Kidney capillary endothelial cell (primary cell): ENCODE data around the gene FSTL5.

Source experiments
- DNase-seq: peaks from one replicate; pipeline ENCODE4 v3.0.0-alpha.2; 2018; ENCODE audit warnings: low spot score

Gene FSTL5

DNA sequence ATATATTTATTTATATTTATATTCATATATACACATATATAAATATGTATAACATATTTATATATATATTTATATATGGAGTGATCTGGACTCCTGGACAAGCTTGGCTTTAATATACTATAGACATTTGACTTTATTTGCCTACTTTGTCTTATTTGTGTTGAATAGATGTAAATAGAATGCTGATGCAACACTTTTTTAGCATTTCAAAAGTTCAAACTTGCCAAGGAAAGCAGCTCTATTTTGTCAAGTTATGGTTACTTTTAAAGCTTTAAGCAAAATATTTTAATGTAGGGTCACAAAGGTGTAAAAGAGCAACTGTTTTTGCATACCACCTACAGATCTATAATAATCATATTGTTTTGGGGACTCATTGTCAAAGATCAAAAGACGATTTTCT lies 61.1 kb downstream of the FSTL5 start:
- DNase-seq = no peak

GRCh38 chr4:162101337-162101736 lies 62.5 kb downstream of the FSTL5 start:
- DNase-seq = no peak

DNA sequence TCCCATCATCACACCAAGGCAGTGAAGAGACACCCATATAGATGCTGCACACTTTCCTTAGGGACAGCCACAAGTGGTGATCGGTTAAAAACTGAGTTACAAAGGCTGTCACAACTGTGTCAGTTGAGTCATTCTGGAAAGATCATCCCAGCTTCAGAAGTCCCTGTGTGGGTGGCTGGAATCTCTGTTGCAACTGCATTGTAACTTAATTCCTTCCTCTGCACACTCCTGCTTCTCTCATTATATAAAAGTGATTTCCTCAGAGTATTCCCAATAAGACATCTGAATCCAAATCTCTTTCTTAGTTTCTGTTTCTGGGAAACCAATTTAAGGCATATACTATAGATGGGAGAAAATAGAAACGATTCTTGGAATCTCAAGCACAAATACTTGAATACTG lies 88.1 kb downstream of the FSTL5 start:
- no peak for DNase-seq

DNA sequence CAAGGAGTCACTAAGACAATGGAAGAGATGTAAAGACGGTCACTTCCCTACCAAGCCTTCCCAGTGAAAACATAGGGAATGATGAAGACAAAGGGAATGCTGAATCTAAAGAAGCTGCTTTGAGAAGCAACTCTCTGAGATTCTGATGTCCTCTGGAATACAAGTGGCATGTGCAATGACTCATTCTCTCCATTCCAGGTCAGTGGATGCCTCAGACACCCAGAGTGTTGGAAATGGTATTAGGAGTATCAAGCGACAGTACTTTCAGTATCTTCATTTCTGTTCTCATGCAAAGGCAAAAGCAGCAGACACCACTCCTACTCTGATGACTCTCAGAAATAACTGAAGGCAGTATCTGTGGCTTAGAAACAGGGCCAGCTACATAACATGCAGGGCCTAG lies 102.6 kb downstream of the FSTL5 start:
- no peak for DNase-seq

DNA sequence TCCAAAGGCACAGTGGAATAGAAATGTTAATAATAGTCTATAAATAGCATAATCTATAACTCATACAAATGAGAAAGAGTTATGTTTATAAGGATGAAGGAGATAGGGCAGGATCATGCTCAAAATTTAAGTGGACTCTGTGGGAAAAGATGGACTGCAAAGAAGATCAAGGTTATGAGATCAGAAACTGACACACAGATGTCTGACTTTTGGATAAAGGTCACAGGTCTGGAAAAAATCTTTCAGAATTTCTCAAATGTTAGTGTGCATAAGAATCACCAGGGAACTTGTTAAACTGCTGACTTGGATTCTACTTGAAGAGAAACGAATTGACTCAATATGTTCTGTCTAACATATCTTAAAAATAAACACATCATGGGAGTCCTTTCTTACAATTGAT lies 104.1 kb downstream of the FSTL5 start:
- DNase-seq = no peak

GRCh38 chr4:162056990-162057389 lies 106.8 kb downstream of the FSTL5 start:
- no peak for DNase-seq

GRCh38 chr4:162046135-162046534 lies 117.7 kb downstream of the FSTL5 start:
- DNase-seq = no peak

DNA sequence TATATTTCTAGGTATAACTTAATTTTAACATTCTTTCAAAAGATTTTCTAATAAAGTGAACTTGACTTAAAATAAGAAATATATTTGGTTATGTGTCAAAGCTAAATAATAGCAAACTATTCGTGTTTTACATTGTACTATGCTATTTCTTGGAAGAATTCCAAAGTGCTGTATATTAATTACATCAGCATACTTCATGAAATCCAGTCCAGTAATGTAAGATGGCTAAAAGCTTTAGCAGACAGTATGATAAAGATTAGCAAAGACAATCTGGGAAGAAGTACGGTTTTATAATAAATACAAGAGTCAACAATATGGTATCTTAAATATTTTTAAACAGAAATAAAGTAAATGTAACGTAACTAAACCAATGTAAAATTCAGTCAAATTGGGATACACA lies 125.7 kb downstream of the FSTL5 start:
- no peak for DNase-seq

GRCh38 chr4:162017863-162018262 lies 145.9 kb downstream of the FSTL5 start:
- DNase-seq = no peak

GRCh38 chr4:162016991-162017390 lies 146.8 kb downstream of the FSTL5 start:
- no peak for DNase-seq

GRCh38 chr4:162016219-162016618 lies 147.6 kb downstream of the FSTL5 start:
- no peak for DNase-seq

DNA sequence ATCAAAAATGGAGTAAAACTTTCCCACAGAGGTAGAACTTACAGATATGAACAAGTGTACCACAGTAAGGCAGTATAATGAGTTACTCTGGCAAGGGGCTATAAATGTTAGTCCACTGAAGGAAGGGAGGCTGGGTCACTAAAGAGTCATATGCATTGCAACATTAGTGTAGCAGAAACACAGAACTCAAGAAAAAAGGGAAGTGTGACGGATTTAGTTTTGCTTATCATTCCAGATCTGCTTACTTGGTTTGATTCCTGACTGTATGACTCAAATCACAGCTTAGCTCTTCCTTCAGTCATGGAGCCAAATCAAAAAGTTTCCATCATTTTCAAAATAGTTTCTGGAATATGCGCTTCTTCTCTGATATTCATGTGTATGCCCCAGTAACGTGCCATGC lies 148.7 kb downstream of the FSTL5 start:
- DNase-seq = no peak

DNA sequence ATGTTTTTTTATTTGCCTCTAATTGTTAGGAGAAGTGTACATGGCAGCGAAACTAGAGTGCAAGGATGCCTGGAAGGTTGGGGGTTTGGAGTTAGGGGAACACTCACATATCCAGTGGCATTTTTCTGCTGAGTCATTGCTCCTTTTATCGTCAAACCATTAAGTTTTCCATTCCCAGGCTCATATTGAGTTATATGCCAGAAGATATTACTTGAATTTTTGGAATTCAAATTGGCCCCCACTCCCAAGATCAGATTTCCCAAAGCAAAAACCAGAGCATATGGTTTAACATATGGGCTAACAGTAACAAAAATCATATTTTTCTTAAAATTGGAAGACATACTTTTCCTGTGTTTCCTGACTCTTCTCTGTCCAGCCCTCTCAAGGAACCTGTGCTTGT lies 152.7 kb downstream of the FSTL5 start:
- DNase-seq = no peak

GRCh38 chr4:162010362-162010761 lies 153.4 kb downstream of the FSTL5 start:
- no peak for DNase-seq

DNA sequence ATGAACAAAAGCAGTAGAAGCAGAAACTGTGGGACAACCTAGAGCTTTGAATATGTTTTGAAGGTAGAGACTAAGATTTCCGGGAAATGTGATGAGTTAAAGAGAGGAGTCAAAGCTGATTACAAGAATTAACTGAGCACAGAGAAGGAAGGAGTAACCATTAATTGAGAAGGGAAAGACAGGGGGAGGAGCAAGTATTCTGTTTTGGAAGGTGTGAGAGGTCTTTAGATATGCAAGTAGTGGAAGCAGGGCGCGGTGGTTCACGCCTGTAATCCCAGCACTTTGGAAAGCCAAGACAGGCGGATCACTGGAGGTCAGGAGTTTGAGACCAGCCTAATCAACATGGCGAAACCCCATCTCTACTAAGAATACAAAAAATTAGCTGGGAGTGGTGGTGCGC lies 171.5 kb downstream of the FSTL5 start:
- DNase-seq = no peak

GRCh38 chr4:161991811-161992210 lies 172.0 kb downstream of the FSTL5 start:
- DNase-seq = no peak

- DNase-seq = no peak
These were observed 173.1 kb downstream of the FSTL5 start for GRCh38 chr4:161990721-161991120.

GRCh38 chr4:161988946-161989345 lies 174.9 kb downstream of the FSTL5 start:
- no peak for DNase-seq

GRCh38 chr4:161987611-161988010 lies 176.2 kb downstream of the FSTL5 start:
- DNase-seq = no peak

- no peak for DNase-seq
These were observed 211.4 kb downstream of the FSTL5 start for GRCh38 chr4:161952382-161952781.

- no peak for DNase-seq
These were observed 213.7 kb downstream of the FSTL5 start for GRCh38 chr4:161949946-161950725.

DNA sequence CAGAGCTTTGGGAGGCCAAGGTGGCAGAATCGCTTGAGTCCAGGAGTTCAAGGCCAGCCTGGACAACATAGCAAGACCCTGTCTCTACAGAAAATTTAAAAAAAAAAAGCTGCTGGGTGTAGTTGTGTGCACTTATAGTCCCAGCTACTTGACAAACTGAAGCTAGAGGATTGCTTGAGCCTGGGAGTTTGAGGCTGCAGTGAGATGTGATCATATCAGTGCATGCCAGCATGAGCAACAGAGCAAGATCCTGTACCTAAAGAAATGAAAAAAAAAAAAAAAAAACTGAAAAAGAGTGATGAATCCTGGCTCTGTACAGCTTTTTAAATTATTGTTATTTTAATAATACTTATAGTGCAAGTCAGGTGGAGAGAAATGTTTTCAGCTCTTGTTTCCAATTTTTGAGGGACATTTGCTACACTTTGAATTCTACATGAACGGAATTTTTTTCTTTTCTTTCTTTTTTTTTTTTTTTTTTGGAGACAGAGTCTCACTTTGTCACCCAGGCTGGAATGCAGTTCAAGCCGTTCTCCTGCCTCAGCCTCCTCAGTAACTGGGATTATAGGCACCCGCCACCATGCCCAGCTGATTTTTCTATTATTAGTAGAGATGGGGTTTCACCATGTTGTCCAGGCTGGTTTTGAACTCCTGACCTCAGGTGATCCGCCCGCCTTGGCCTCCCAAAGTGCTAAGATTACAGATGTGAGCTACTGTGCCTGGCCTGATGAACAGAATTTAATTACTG lies 215.6 kb downstream of the FSTL5 start:
- DNase-seq = no peak

- no peak for DNase-seq
These were observed 226.2 kb downstream of the FSTL5 start for GRCh38 chr4:161937596-161937995.
